ENCODE results near the gene LDLRAD4. TPM values are rescaled to one million over a fixed set of nuclear protein-coding genes. Genes with fewer than 3 reads are reported as not detected.

LDLRAD4 gene
- total and polyA plus RNA-seq, 2 experiments from 2014 or later = 0.73 to 1.9 TPM

DNA sequence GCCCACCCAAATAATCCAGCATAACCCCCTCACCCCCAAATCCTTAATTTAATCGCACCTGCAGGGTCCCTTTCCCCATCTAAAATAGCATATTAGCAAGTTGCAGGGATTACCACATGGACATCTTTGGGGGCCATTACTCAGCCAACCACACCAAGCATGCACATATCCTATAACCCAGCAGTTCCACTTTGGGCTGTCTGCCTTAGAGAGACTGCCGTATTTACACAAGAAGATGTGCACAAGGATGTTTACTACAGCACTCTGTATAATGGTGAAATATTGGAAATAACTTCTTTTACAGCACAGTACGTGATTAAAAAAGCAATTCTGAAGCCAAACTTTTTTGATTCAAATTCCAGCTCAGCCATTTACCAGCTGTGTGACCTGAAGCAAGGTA, 17.3 kb upstream of the LDLRAD4 start:
- H3K79me2 ChIP-seq (replicated peaks; ENCODE audit: insufficient read depth) = no peaks in the 10 kb centered on the region
- ATAC-seq (no peak), DNase-seq (ENCODE audit: low spot score) (no peak)
- peaks cover 31% of the 10 kb centered on the region for H3K9me3 Mint-ChIP-seq
- H3K4me1 ChIP-seq (ENCODE audit: insufficient read depth) = no peaks in the 10 kb centered on the region
- no peak overlapping the region for H3K27ac ChIP-seq (ENCODE audit: low read depth)
- H3F3A ChIP-seq (replicated peaks; ENCODE audit: low read depth) = no peaks in the 10 kb centered on the region
- H3K9me2 ChIP-seq (ENCODE audit: insufficient read depth) = no peaks in the 10 kb centered on the region
- H4K20me1 ChIP-seq (replicated peaks; ENCODE audit: insufficient read depth) = no peaks in the 10 kb centered on the region
- no peaks in the 10 kb centered on the region for H3K27me3 ChIP-seq (ENCODE audit: insufficient read depth)
- no peak overlapping the region for H3K27ac Mint-ChIP-seq
- no peak overlapping the region for H3K4me3 Mint-ChIP-seq
- no peak overlapping the region for H3K4me3 ChIP-seq
- H3K4me2 ChIP-seq = no peak overlapping the region
- H3K36me3 ChIP-seq (ENCODE audit: insufficient read depth) = peaks cover 6% of the 10 kb centered on the region
- no peaks in the 10 kb centered on the region for H3K4me1 Mint-ChIP-seq
- H3K36me3 Mint-ChIP-seq (ENCODE audit: low read depth) = peaks cover 16% of the 10 kb centered on the region
- TF ChIP-seq, protein P1, sequence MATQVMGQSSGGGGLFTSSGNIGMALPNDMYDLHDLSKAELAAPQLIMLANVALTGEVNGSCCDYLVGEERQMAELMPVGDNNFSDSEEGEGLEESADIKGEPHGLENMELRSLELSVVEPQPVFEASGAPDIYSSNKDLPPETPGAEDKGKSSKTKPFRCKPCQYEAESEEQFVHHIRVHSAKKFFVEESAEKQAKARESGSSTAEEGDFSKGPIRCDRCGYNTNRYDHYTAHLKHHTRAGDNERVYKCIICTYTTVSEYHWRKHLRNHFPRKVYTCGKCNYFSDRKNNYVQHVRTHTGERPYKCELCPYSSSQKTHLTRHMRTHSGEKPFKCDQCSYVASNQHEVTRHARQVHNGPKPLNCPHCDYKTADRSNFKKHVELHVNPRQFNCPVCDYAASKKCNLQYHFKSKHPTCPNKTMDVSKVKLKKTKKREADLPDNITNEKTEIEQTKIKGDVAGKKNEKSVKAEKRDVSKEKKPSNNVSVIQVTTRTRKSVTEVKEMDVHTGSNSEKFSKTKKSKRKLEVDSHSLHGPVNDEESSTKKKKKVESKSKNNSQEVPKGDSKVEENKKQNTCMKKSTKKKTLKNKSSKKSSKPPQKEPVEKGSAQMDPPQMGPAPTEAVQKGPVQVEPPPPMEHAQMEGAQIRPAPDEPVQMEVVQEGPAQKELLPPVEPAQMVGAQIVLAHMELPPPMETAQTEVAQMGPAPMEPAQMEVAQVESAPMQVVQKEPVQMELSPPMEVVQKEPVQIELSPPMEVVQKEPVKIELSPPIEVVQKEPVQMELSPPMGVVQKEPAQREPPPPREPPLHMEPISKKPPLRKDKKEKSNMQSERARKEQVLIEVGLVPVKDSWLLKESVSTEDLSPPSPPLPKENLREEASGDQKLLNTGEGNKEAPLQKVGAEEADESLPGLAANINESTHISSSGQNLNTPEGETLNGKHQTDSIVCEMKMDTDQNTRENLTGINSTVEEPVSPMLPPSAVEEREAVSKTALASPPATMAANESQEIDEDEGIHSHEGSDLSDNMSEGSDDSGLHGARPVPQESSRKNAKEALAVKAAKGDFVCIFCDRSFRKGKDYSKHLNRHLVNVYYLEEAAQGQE (IDR thresholded peaks at IDR 0.05; ENCODE audit: unreplicated experiment) = no peak
- no peak for TF ChIP-seq EZH2 (IDR thresholded peaks at IDR 0.05; ENCODE audit: low read depth, unreplicated experiment)
- no peak for TF ChIP-seq CREB1 (CRISPR knock-in tag; IDR thresholded peaks at IDR 0.05; ENCODE audit: low read depth)
- TF ChIP-seq NANOG (IDR thresholded peaks at IDR 0.05; ENCODE audit: borderline replicate concordance) = no peak
- no peak for TF ChIP-seq POLR2AphosphoS5 (IDR thresholded peaks at IDR 0.05; ENCODE audit: low read depth)
- TF ChIP-seq STAT1 (IDR thresholded peaks at IDR 0.05; ENCODE audit: unreplicated experiment) = no peak
- no peak for TF ChIP-seq JUNB (IDR thresholded peaks at IDR 0.05; ENCODE audit: unreplicated experiment)
- TF ChIP-seq, protein P2, sequence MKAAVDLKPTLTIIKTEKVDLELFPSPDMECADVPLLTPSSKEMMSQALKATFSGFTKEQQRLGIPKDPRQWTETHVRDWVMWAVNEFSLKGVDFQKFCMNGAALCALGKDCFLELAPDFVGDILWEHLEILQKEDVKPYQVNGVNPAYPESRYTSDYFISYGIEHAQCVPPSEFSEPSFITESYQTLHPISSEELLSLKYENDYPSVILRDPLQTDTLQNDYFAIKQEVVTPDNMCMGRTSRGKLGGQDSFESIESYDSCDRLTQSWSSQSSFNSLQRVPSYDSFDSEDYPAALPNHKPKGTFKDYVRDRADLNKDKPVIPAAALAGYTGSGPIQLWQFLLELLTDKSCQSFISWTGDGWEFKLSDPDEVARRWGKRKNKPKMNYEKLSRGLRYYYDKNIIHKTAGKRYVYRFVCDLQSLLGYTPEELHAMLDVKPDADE (IDR thresholded peaks at IDR 0.05) = no peak
- TF ChIP-seq, protein P3, sequence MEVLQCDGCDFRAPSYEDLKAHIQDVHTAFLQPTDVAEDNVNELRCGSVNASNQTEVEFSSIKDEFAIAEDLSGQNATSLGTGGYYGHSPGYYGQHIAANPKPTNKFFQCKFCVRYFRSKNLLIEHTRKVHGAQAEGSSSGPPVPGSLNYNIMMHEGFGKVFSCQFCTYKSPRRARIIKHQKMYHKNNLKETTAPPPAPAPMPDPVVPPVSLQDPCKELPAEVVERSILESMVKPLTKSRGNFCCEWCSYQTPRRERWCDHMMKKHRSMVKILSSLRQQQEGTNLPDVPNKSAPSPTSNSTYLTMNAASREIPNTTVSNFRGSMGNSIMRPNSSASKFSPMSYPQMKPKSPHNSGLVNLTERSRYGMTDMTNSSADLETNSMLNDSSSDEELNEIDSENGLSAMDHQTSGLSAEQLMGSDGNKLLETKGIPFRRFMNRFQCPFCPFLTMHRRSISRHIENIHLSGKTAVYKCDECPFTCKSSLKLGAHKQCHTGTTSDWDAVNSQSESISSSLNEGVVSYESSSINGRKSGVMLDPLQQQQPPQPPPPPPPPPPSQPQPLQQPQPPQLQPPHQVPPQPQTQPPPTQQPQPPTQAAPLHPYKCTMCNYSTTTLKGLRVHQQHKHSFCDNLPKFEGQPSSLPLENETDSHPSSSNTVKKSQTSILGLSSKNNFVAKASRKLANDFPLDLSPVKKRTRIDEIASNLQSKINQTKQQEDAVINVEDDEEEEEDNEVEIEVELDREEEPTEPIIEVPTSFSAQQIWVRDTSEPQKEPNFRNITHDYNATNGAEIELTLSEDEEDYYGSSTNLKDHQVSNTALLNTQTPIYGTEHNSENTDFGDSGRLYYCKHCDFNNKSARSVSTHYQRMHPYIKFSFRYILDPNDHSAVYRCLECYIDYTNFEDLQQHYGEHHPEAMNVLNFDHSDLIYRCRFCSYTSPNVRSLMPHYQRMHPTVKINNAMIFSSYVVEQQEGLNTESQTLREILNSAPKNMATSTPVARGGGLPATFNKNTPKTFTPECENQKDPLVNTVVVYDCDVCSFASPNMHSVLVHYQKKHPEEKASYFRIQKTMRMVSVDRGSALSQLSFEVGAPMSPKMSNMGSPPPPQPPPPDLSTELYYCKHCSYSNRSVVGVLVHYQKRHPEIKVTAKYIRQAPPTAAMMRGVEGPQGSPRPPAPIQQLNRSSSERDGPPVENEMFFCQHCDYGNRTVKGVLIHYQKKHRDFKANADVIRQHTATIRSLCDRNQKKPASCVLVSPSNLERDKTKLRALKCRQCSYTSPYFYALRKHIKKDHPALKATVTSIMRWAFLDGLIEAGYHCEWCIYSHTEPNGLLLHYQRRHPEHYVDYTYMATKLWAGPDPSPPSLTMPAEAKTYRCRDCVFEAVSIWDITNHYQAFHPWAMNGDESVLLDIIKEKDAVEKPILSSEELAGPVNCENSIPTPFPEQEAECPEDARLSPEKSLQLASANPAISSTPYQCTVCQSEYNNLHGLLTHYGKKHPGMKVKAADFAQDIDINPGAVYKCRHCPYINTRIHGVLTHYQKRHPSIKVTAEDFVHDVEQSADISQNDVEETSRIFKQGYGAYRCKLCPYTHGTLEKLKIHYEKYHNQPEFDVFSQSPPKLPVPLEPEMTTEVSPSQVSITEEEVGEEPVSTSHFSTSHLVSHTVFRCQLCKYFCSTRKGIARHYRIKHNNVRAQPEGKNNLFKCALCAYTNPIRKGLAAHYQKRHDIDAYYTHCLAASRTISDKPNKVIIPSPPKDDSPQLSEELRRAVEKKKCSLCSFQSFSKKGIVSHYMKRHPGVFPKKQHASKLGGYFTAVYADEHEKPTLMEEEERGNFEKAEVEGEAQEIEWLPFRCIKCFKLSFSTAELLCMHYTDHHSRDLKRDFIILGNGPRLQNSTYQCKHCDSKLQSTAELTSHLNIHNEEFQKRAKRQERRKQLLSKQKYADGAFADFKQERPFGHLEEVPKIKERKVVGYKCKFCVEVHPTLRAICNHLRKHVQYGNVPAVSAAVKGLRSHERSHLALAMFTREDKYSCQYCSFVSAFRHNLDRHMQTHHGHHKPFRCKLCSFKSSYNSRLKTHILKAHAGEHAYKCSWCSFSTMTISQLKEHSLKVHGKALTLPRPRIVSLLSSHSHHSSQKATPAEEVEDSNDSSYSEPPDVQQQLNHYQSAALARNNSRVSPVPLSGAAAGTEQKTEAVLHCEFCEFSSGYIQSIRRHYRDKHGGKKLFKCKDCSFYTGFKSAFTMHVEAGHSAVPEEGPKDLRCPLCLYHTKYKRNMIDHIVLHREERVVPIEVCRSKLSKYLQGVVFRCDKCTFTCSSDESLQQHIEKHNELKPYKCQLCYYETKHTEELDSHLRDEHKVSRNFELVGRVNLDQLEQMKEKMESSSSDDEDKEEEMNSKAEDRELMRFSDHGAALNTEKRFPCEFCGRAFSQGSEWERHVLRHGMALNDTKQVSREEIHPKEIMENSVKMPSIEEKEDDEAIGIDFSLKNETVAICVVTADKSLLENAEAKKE (CRISPR knock-in tag; IDR thresholded peaks at IDR 0.05) = no peak
- peaks cover 9% of the 10 kb centered on the region for H3K27me3 Mint-ChIP-seq (ENCODE audit: insufficient read depth, low read depth, poor library complexity)
- no peak overlapping the region for H2AFZ ChIP-seq

Data from GM23338 (cell line).